Activated CD4-positive, alpha-beta memory T cell treated with anti-CD3 and anti-CD28 coated beads for 36 hours (primary cell): ENCODE data around the gene GALT. TPM values are rescaled to one million over a fixed set of nuclear protein-coding genes. Genes with fewer than 3 reads are reported as not detected.

Source experiments
- CTCF ChIA-PET: fragments of 350-600 bp; sonication (Branson Sonifier 250); formaldehyde crosslinking; loops from one replicate; lab custom pipeline; 2021; ENCODE audit warnings: antibody characterized with exemption, inconsistent platforms; lab: Charles Lee
- POLR2A ChIA-PET: fragments of 350-600 bp; sonication (Branson Sonifier 250); formaldehyde crosslinking; loops from one replicate; lab custom pipeline; 2021; ENCODE audit warnings: antibody characterized with exemption; lab: Charles Lee
- DNase-seq: peaks from one replicate; pipeline ENCODE4 v3.0.0-alpha.2; 2020
- H3K27ac Mint-ChIP-seq: one replicate; pipeline ENCODE4 v1.8.0; 2021; ENCODE audit warnings: mixed read lengths
- H3K27me3 Mint-ChIP-seq: one replicate; pipeline ENCODE4 v1.8.0; 2021; ENCODE audit warnings: mixed read lengths
- H3K36me3 Mint-ChIP-seq: one replicate; pipeline ENCODE4 v1.8.0; 2021; ENCODE audit warnings: mixed read lengths
- H3K4me1 Mint-ChIP-seq: one replicate; pipeline ENCODE4 v1.8.0; 2021; ENCODE audit warnings: low read depth, mixed read lengths
- H3K4me3 Mint-ChIP-seq: one replicate; pipeline ENCODE4 v1.8.0; 2021; ENCODE audit warnings: mild to moderate bottlenecking, mixed read lengths
- H3K9me3 Mint-ChIP-seq: one replicate; pipeline ENCODE4 v1.8.0; 2021; ENCODE audit warnings: mixed read lengths
- intact Hi-C: fragments of 100-400 bp; cut with micrococcal nuclease; formaldehyde crosslinking; loops from one replicate; pipeline ENCODE4 v1.15.1; 2023
- total RNA-seq, 2 experiments: library from RNA; stranded (reverse); gene quantifications; one replicate each; pipeline ENCODE4 v1.2.3, GENCODE V29; 2021

The GALT gene
- total RNA-seq, 2 experiments from 2014 or later, result 56.0 to 59.2 TPM

GRCh38 chr9:34611811-34612787 is 34.4 kb upstream of the GALT start, which contains the start of gene RPP25L:
RPP25L (minus strand) TSS chr9:34612097; CDS start chr9:34611296, 801 bp downstream.
- peak; percentile 88 for DNase-seq
- Mint-ChIP-seq H3K4me3 (peak within 1 kb of the TSS; percentile 89), H3K27me3 (no peaks in the 10 kb centered on the region), H3K9me3 (no peaks in the 10 kb centered on the region), H3K36me3 (peaks cover 3% of the 10 kb centered on the region), H3K4me1 (peaks cover 21% of the 10 kb centered on the region), H3K27ac (peak within 1 kb of the TSS; percentile 85)
- intact Hi-C loops, result loop anchor here (1.0 to 2.0 kb wide), 6 partner anchors 8 to 235 kb away; partner anchors contain the start of genes DCTN3, DNAI1, FAM219A and MYORG
- CTCF ChIA-PET, result interaction anchor here (0.6 to 5.7 kb wide), 11 partner anchors 8 to 563 kb away, joined by 3 to 135 read pairs (median 5); partner anchors contain the start of genes DCTN3, GALT, SIGMAR1 and UBAP2
- POLR2A ChIA-PET, result interaction anchor here (1.0 to 1.8 kb wide), 5 partner anchors 8 to 208 kb away, joined by 3 to 4 read pairs (median 4); partner anchors contain the start of genes DCTN3 and SIGMAR1

- CTCF ChIA-PET, result interaction anchor here (0.8 to 5.7 kb wide), 13 partner anchors 8 to 90 kb away, joined by 3 to 135 read pairs (median 4); partner anchors contain the start of genes ARID3C, DCTN3, GALT and SIGMAR1
- H3K27me3 Mint-ChIP-seq, result no peaks in the 10 kb centered on the region
- H3K36me3 Mint-ChIP-seq, result peaks cover 3% of the 10 kb centered on the region
- POLR2A ChIA-PET, result interaction anchor here (1.0 to 1.8 kb wide), 4 partner anchors 8 to 209 kb away, joined by 3 to 4 read pairs (median 4); partner anchors contain the start of genes DCTN3 and SIGMAR1
- intact Hi-C loops, result loop anchor here (1.0 to 2.0 kb wide), 7 partner anchors 7 to 236 kb away; partner anchors contain the start of genes DCTN3, DNAI1, FAM219A and MYORG
- H3K4me3 Mint-ChIP-seq, result peak overlapping the region; percentile 89
- H3K9me3 Mint-ChIP-seq, result no peaks in the 10 kb centered on the region
- DNase-seq, result peak; percentile 78
- peak overlapping the region; percentile 85 for H3K27ac Mint-ChIP-seq
- peaks cover 21% of the 10 kb centered on the region for H3K4me1 Mint-ChIP-seq
These were observed 33.6 kb upstream of the GALT start for GRCh38 chr9:34612788-34613390.

- no peaks in the 10 kb centered on the region for H3K9me3 Mint-ChIP-seq
- peaks cover 3% of the 10 kb centered on the region for H3K36me3 Mint-ChIP-seq
- DNase-seq, result no peak
- H3K4me3 Mint-ChIP-seq, result no peak overlapping the region
- peaks cover 30% of the 10 kb centered on the region for H3K4me1 Mint-ChIP-seq
- ChIA-PET CTCF (interaction anchor here (1.1 to 5.7 kb wide), 5 partner anchors 12 to 87 kb away, joined by 5 to 135 read pairs (median 7); partner anchors contain the start of genes ARID3C and SIGMAR1), POLR2A (no interaction called here)
- no peak overlapping the region for H3K27ac Mint-ChIP-seq
- intact Hi-C loops, result no loop called here
- no peaks in the 10 kb centered on the region for H3K27me3 Mint-ChIP-seq
These were observed 31.3 kb upstream of the GALT start for GRCh38 chr9:34615132-34615531.

- Mint-ChIP-seq H3K9me3 (no peaks in the 10 kb centered on the region), H3K36me3 (no peaks in the 10 kb centered on the region), H3K4me1 (peaks cover 26% of the 10 kb centered on the region), H3K27me3 (peaks cover 25% of the 10 kb centered on the region), H3K27ac (peak within 1 kb of the TSS; percentile 52), H3K4me3 (peak within 1 kb of the TSS; percentile 93)
- DNase-seq, result peak; percentile 95
- POLR2A ChIA-PET, result interaction anchor here (0.8 to 1.9 kb wide), 4 partner anchors 9 to 25 kb away, joined by 3 to 22 read pairs (median 4); partner anchors contain the start of genes ARID3C, RPP25L and SIGMAR1
- intact Hi-C loops, result loop anchor here (1.0 kb wide), 2 partner anchors 8 to 17 kb away; partner anchors contain the start of genes RPP25L and SIGMAR1
- CTCF ChIA-PET, result interaction anchor here (0.7 to 7.3 kb wide), 15 partner anchors 8 to 476 kb away, joined by 3 to 74 read pairs (median 7); partner anchors contain the start of genes ARID3C, GALT, MYORG and PIGO
These were observed 26.1 kb upstream of the GALT start, which contains the start of gene DCTN3 for GRCh38 chr9:34620061-34620994. DCTN3 (minus strand) TSS chr9:34620495; CDS start chr9:34620464, 31 bp downstream.

GRCh38 chr9:34623374-34624235 is 22.9 kb upstream of the GALT start:
- Mint-ChIP-seq H3K9me3 (no peaks in the 10 kb centered on the region), H3K4me1 (peaks cover 33% of the 10 kb centered on the region), H3K27ac (no peak overlapping the region), H3K27me3 (peaks cover 48% of the 10 kb centered on the region), H3K4me3 (peak overlapping the region; percentile 21), H3K36me3 (no peaks in the 10 kb centered on the region)
- POLR2A ChIA-PET, result interaction anchor here (1.8 kb wide), 1 partner anchor 14 kb away, joined by 6 read pairs; the partner anchor contains the start of gene SIGMAR1
- CTCF ChIA-PET, result interaction anchor here (1.3 to 7.3 kb wide), 4 partner anchors 11 to 33 kb away, joined by 3 to 74 read pairs (median 4); partner anchors contain the start of gene RPP25L
- intact Hi-C loops, result no loop called here
- DNase-seq, result peak; percentile 39

- Mint-ChIP-seq H3K27ac (no peak overlapping the region), H3K36me3 (no peaks in the 10 kb centered on the region), H3K4me1 (peaks cover 29% of the 10 kb centered on the region), H3K9me3 (no peaks in the 10 kb centered on the region), H3K4me3 (no peak overlapping the region), H3K27me3 (peaks cover 55% of the 10 kb centered on the region)
- intact Hi-C loops, result no loop called here
- no peak for DNase-seq
- ChIA-PET POLR2A (interaction anchor here (0.9 kb wide), 1 partner anchor 13 kb away, joined by 4 read pairs; the partner anchor contains the start of gene SIGMAR1), CTCF (interaction anchor here (0.9 to 7.3 kb wide), 4 partner anchors 10 to 78 kb away, joined by 3 to 74 read pairs (median 6); partner anchors contain the start of gene RPP25L)
These were observed 21.8 kb upstream of the GALT start for GRCh38 chr9:34624475-34625185.

GRCh38 chr9:34625186-34625486 is 21.3 kb upstream of the GALT start:
- Mint-ChIP-seq H3K9me3 (no peaks in the 10 kb centered on the region), H3K4me1 (peaks cover 26% of the 10 kb centered on the region), H3K4me3 (no peak overlapping the region), H3K36me3 (no peaks in the 10 kb centered on the region), H3K27ac (no peak overlapping the region), H3K27me3 (peaks cover 58% of the 10 kb centered on the region)
- CTCF ChIA-PET, result interaction anchor here (0.9 to 7.3 kb wide), 5 partner anchors 9 to 77 kb away, joined by 3 to 74 read pairs (median 5); partner anchors contain the start of gene RPP25L
- POLR2A ChIA-PET, result interaction anchor here (0.9 kb wide), 1 partner anchor 12 kb away, joined by 4 read pairs; the partner anchor contains the start of gene SIGMAR1
- DNase-seq, result no peak
- intact Hi-C loops, result no loop called here

- no peak for DNase-seq
- no peaks in the 10 kb centered on the region for H3K36me3 Mint-ChIP-seq
- H3K27me3 Mint-ChIP-seq, result peaks cover 50% of the 10 kb centered on the region
- H3K4me3 Mint-ChIP-seq, result peak overlapping the region; percentile 60
- CTCF ChIA-PET, result interaction anchor here (1.0 to 2.2 kb wide), 3 partner anchors 12 to 75 kb away, joined by 3 to 6 read pairs (median 3); no protein-coding TSS in a partner anchor
- H3K4me1 Mint-ChIP-seq, result peaks cover 17% of the 10 kb centered on the region
- POLR2A ChIA-PET, result no interaction called here
- intact Hi-C loops, result no loop called here
- no peak overlapping the region for H3K27ac Mint-ChIP-seq
- H3K9me3 Mint-ChIP-seq, result no peaks in the 10 kb centered on the region
These were observed 18.5 kb upstream of the GALT start for GRCh38 chr9:34627716-34628655.
